ENCODE data around the gene RAPGEF4.

- TF ChIP-seq USF2 (CRISPR knock-in tag; IDR thresholded peaks at IDR 0.05) (no peak), LEF1 (IDR thresholded peaks at IDR 0.05) (no peak), ZNF140 (CRISPR knock-in tag; IDR thresholded peaks at IDR 0.05) (no peak)
Measured at GRCh38 chr2:173058097-173058496, 322.5 kb downstream of the RAPGEF4 start.

Data from K562 (cell line).